DMS153 (cell line): ENCODE measurements around the gene DENND1A.

Experiments
- DNase-seq: peaks from one replicate; lab custom pipeline; 2025; lab: John Stamatoyannopoulos, UW

DENND1A gene

GRCh38 chr9:123615381-123615780, 314.5 kb downstream of the DENND1A start:
- peak; percentile 18 for DNase-seq

- peak; percentile 56 for DNase-seq
These were observed 315.3 kb downstream of the DENND1A start for GRCh38 chr9:123614306-123615263.

GRCh38 chr9:123611226-123611625, 318.7 kb downstream of the DENND1A start:
- no peak for DNase-seq

- DNase-seq = no peak
These were observed 320.1 kb downstream of the DENND1A start for GRCh38 chr9:123609844-123610243.

GRCh38 chr9:123608104-123608503, 321.8 kb downstream of the DENND1A start:
- no peak for DNase-seq

GRCh38 chr9:123607479-123607878, 322.4 kb downstream of the DENND1A start:
- no peak for DNase-seq

GRCh38 chr9:123606141-123606540, 323.8 kb downstream of the DENND1A start:
- DNase-seq = no peak

GRCh38 chr9:123605286-123605685, 324.6 kb downstream of the DENND1A start:
- DNase-seq = no peak

GRCh38 chr9:123604861-123605260, 325.1 kb downstream of the DENND1A start:
- DNase-seq = no peak

GRCh38 chr9:123601828-123602227, 328.1 kb downstream of the DENND1A start:
- DNase-seq = no peak

- DNase-seq = no peak
These were observed 330.1 kb downstream of the DENND1A start for GRCh38 chr9:123599781-123600180.

- no peak for DNase-seq
These were observed 331.9 kb downstream of the DENND1A start for GRCh38 chr9:123597876-123598556.

- no peak for DNase-seq
These were observed 332.9 kb downstream of the DENND1A start for GRCh38 chr9:123597048-123597447.

GRCh38 chr9:123591283-123591682, 338.6 kb downstream of the DENND1A start:
- DNase-seq = no peak

- DNase-seq = no peak
These were observed 339.4 kb downstream of the DENND1A start for GRCh38 chr9:123590499-123590898.

- no peak for DNase-seq
These were observed 340.3 kb downstream of the DENND1A start for GRCh38 chr9:123589361-123590239.

- peak; percentile 78 for DNase-seq
These were observed 343.7 kb downstream of the DENND1A start for GRCh38 chr9:123586275-123586674.

- DNase-seq = peak; percentile 60
These were observed 345.4 kb downstream of the DENND1A start for GRCh38 chr9:123584202-123585176.

- no peak for DNase-seq
These were observed 346.3 kb downstream of the DENND1A start for GRCh38 chr9:123583646-123584045.

GRCh38 chr9:123571240-123571639, 358.7 kb downstream of the DENND1A start:
- no peak for DNase-seq
